ENCODE results near the gene KCNC2. TPM values are rescaled to one million over a fixed set of nuclear protein-coding genes. Genes with fewer than 3 reads are reported as not detected.
A peak's percentile ranks its signal among the peaks of the same experiment; 100 is the strongest.

KCNC2 gene
- total and polyA plus RNA-seq, 3 experiments from 2014 or later: not detected

DNA sequence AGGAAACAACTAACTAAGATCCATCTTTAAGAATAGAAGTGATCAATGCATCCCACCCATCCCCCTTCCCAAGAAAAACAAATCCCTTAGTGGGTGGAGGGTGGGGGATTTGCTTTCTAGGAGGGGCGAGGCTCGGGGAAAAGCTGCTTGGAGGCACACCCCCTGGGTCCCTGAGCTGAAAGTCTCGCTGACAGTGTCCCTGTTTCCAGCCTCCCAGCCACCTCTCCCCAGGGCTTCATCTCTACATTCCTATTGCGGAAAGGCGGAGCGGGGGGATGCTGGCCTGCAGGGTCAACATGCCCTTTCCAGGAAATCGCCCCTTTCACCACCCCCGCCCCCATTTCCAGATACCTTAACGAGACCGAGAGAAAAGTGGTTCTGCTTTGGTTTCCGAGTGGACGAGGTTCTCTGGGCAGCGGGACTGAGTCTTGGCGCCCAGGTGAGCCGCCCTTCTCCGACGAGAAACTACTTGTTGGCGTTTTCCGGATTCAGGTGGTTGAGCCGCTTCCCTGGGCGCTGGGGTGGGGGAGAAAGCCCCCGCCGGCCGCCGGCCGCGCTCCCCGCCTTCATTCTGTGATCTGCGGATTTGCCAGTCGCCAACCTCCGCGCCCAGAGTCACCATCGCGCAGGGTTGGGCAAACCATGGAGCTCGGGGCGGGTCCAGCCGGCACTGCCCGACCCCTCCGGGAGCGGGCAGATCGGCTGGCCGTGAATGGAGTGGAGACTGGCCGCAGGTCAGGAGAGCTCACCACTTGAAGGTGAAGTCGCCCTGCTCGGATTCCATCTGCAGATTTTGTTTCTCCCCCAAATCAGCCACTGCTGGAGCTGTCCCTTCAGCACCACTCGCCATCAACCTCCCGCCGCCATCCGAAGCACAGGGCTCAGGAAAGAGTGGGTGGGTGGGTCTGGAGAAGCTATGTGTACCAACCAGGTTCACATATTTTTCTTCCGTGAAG, 505 bp downstream of the KCNC2 start:
- Histone ChIP-seq H3K4me3 (ENCODE audit: low read length) (no peak overlapping the region), H3K27me3 (ENCODE audit: insufficient read depth, low read length, poor library complexity, severe bottlenecking) (peaks cover 8% of the 10 kb centered on the region), H3K9me3 (ENCODE audit: low read length) (no peaks in the 10 kb centered on the region), H3K36me3 (ENCODE audit: insufficient read depth, low read length) (no peaks in the 10 kb centered on the region), H3K27ac (ENCODE audit: low read depth, low read length) (no peak overlapping the region), H3K4me1 (ENCODE audit: insufficient read depth, low read length) (no peaks in the 10 kb centered on the region)
- no peak overlapping the region for H3K4me3 Mint-ChIP-seq
- peaks cover 37 to 67% of the 10 kb centered on the region in 2 donors for H3K27me3 Mint-ChIP-seq
- POLR2A ChIA-PET: no interaction called here
- no peaks in the 10 kb centered on the region for H3K36me3 Mint-ChIP-seq
- CTCF ChIA-PET: no interaction called here
- H3K4me1 Mint-ChIP-seq: peaks cover 7 to 15% (median 7%) of the 10 kb centered on the region in 3 donors
- DNase-seq: no peak
- H3K9me3 Mint-ChIP-seq: peaks cover 0 to 21% (median 14%) of the 10 kb centered on the region in 5 donors
- no peak overlapping the region for H3K27ac Mint-ChIP-seq

DNA sequence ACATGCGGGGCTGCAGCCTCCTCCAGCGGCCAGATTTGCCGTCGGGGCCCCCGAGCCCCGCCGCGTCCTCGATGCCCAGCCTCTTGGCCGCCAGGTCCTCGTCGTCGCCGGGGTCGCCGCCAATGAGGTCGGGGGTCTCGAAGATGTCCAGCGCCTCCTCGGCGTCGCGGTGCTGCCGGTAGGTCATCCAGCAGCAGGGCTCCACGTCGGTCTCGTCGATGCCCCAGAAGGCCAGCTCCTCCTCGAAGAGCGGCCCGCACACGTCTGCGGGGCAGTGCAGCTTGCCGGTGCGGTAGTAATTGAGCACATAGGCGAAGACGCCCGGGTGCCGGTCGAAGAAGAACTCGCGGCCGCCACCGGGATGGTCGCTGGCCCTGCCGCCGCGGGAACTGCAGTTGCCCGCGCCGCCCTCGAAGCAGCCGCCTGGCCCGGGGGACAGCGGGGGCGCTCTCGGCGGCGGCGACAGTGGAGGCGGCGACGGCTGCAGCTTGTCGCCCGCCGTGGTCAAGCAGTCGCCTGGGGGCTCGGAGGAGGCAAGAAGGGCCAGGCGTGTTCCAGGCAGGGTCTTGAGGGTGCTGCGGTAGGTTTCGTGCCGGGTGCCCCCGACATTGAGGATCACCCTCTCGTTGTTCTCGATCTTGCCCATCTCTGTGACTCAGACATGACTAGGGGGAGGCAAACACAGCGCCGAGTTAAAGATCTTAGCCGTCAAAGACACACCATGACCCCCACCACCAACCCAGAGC, 2.1 kb downstream of the KCNC2 start:
- H3K27ac Mint-ChIP-seq: peak overlapping the region in 1 of 8 donors; percentile 43
- no peaks in the 10 kb centered on the region for H3K36me3 Mint-ChIP-seq
- Histone ChIP-seq H3K27ac (ENCODE audit: low read depth, low read length) (no peak overlapping the region), H3K9me3 (ENCODE audit: low read length) (no peaks in the 10 kb centered on the region), H3K4me1 (ENCODE audit: insufficient read depth, low read length) (no peaks in the 10 kb centered on the region), H3K27me3 (ENCODE audit: insufficient read depth, low read length, poor library complexity, severe bottlenecking) (peaks cover 8% of the 10 kb centered on the region), H3K36me3 (ENCODE audit: insufficient read depth, low read length) (no peaks in the 10 kb centered on the region), H3K4me3 (ENCODE audit: low read length) (no peak overlapping the region)
- CTCF ChIA-PET: no interaction called here
- H3K4me3 Mint-ChIP-seq: peak overlapping the region in 2 of 7 donors; percentile 24 to 45
- no peak for DNase-seq
- POLR2A ChIA-PET: no interaction called here
- peaks cover 0 to 21% (median 14%) of the 10 kb centered on the region in 5 donors for H3K9me3 Mint-ChIP-seq
- H3K27me3 Mint-ChIP-seq: peaks cover 39 to 69% of the 10 kb centered on the region in 2 donors
- H3K4me1 Mint-ChIP-seq: peaks cover 7 to 15% (median 7%) of the 10 kb centered on the region in 3 donors

DNA sequence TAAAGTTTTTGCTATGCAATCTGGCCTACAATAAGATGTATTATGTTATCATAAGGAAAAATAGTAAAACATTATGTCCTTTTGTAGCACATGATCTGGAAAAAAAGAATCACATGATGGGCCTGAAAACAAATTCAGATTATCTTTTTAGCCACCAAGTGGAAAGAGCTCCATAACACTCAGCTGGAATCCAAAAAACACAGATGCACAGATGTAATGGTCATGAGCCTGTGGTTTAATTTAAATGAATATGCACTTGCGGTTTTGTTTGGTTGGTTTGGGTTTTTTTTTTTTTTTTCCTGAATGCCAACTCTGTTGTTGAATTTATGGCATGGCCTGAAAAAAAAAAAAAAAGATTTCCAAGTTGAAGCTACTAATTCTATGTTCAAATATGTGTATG, 4.1 kb downstream of the KCNC2 start:
- no peaks in the 10 kb centered on the region for H3K4me1 ChIP-seq (ENCODE audit: insufficient read depth, low read length)
- peaks cover 8% of the 10 kb centered on the region for H3K27me3 ChIP-seq (ENCODE audit: insufficient read depth, low read length, poor library complexity, severe bottlenecking)
- no peak overlapping the region for H3K27ac ChIP-seq (ENCODE audit: low read depth, low read length)
- Mint-ChIP-seq H3K4me3 (no peak overlapping the region), H3K9me3 (peaks cover 0 to 21% (median 14%) of the 10 kb centered on the region in 5 donors), H3K36me3 (no peaks in the 10 kb centered on the region), H3K27me3 (peaks cover 36 to 60% of the 10 kb centered on the region in 2 donors), H3K27ac (no peak overlapping the region), H3K4me1 (peaks cover 11 to 23% (median 17%) of the 10 kb centered on the region in 3 donors)
- POLR2A ChIA-PET: no interaction called here
- H3K36me3 ChIP-seq (ENCODE audit: insufficient read depth, low read length): no peaks in the 10 kb centered on the region
- no peak for DNase-seq
- H3K4me3 ChIP-seq (ENCODE audit: low read length): no peak overlapping the region
- no peaks in the 10 kb centered on the region for H3K9me3 ChIP-seq (ENCODE audit: low read length)
- CTCF ChIA-PET: no interaction called here

DNA sequence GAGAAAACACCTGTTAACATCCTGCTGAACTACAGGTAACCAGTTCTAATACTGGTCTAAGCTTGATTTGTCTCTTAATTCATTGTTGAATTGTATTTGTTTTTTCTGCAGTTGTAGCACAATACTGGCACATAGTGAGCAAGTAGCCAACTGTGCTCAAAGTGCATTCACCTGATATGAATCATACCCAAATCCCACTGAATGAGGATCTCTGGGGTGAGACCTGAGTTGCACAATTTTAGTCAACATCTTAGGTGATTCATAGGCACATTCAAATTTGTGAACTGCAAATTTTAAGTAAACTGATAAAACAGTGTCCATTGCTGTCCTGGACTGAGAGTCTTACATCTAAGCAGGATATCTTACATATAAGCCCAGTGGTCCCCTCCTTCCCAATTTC, 12.8 kb downstream of the KCNC2 start:
- Mint-ChIP-seq H3K27ac (no peak overlapping the region), H3K4me1 (peaks cover 4 to 10% (median 8%) of the 10 kb centered on the region in 3 donors), H3K36me3 (no peaks in the 10 kb centered on the region), H3K27me3 (peaks cover 4 to 18% of the 10 kb centered on the region in 2 donors), H3K9me3 (no peaks in the 10 kb centered on the region), H3K4me3 (no peak overlapping the region)
- no peaks in the 10 kb centered on the region for H3K9me3 ChIP-seq (ENCODE audit: low read length)
- POLR2A ChIA-PET: no interaction called here
- H3K27ac ChIP-seq (ENCODE audit: low read depth, low read length): no peak overlapping the region
- no peaks in the 10 kb centered on the region for H3K4me1 ChIP-seq (ENCODE audit: insufficient read depth, low read length)
- no peak overlapping the region for H3K4me3 ChIP-seq (ENCODE audit: low read length)
- no peaks in the 10 kb centered on the region for H3K27me3 ChIP-seq (ENCODE audit: insufficient read depth, low read length, poor library complexity, severe bottlenecking)
- H3K36me3 ChIP-seq (ENCODE audit: insufficient read depth, low read length): no peaks in the 10 kb centered on the region
- CTCF ChIA-PET: no interaction called here
- no peak for DNase-seq

DNA sequence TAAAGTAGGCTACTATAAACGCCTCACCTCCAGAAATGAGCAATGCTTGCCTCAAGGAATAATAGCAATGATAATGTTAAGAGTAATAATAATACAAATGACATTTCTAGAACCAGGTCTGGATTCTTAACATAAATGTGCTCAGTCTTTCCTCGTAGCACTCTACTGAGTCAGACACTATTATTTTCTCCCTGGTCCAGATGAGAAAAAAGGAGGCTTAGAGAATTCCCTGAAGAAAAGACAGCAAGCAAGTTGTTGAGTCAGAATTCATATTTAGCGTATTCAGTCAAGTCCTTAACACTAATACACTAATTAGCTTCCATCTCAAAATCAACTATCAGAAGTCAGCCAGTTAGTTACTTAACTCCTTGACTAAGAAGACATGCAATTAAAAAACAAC, 13.2 kb downstream of the KCNC2 start:
- CTCF ChIA-PET: no interaction called here
- H3K27me3 Mint-ChIP-seq: peaks cover 4 to 18% of the 10 kb centered on the region in 2 donors
- H3K4me3 ChIP-seq (ENCODE audit: low read length): no peak overlapping the region

DNA sequence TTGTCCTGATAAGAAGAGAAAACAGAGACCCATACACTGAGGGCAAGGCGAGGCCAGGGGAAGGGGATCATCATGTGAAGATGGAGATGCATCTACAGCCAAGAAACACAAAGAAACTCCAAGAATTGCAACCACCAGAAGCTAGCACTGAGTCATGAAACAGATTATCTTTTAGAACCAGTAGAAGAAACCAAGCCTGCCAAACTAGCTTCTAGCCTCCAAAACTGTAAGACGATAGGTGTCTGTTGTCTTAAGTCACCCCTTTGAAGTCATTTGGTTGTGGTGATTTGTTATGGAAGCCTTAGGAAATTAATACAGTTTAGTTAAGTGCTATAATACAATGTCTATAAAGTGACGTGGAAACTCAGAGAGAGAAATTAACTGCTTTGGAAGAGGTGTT, 15.4 kb downstream of the KCNC2 start:
- H3K27ac Mint-ChIP-seq: no peak overlapping the region
- no peaks in the 10 kb centered on the region for H3K9me3 Mint-ChIP-seq
- no peaks in the 10 kb centered on the region for H3K27me3 ChIP-seq (ENCODE audit: insufficient read depth, low read length, poor library complexity, severe bottlenecking)
- ChIA-PET CTCF (no interaction called here), POLR2A (no interaction called here)
- no peak for DNase-seq
- no peak overlapping the region for H3K27ac ChIP-seq (ENCODE audit: low read depth, low read length)
- no peaks in the 10 kb centered on the region for H3K36me3 ChIP-seq (ENCODE audit: insufficient read depth, low read length)
- no peak overlapping the region for H3K4me3 ChIP-seq (ENCODE audit: low read length)
- no peaks in the 10 kb centered on the region for H3K9me3 ChIP-seq (ENCODE audit: low read length)
- H3K4me1 Mint-ChIP-seq: no peaks in the 10 kb centered on the region
- H3K27me3 Mint-ChIP-seq: peaks cover 4 to 8% of the 10 kb centered on the region in 2 donors
- H3K36me3 Mint-ChIP-seq: no peaks in the 10 kb centered on the region
- no peaks in the 10 kb centered on the region for H3K4me1 ChIP-seq (ENCODE audit: insufficient read depth, low read length)
- H3K4me3 Mint-ChIP-seq: no peak overlapping the region

More for the DNA sequence above, 13.2 kb downstream of the KCNC2 start:
- Mint-ChIP-seq H3K9me3 (no peaks in the 10 kb centered on the region), H3K27ac (no peak overlapping the region), H3K4me3 (no peak overlapping the region), H3K4me1 (peaks cover 4 to 7% (median 7%) of the 10 kb centered on the region in 3 donors), H3K36me3 (no peaks in the 10 kb centered on the region)
- H3K27me3 ChIP-seq (ENCODE audit: insufficient read depth, low read length, poor library complexity, severe bottlenecking): no peaks in the 10 kb centered on the region
- no peaks in the 10 kb centered on the region for H3K4me1 ChIP-seq (ENCODE audit: insufficient read depth, low read length)
- H3K9me3 ChIP-seq (ENCODE audit: low read length): no peaks in the 10 kb centered on the region
- DNase-seq: no peak
- H3K27ac ChIP-seq (ENCODE audit: low read depth, low read length): no peak overlapping the region
- no peaks in the 10 kb centered on the region for H3K36me3 ChIP-seq (ENCODE audit: insufficient read depth, low read length)
- POLR2A ChIA-PET: no interaction called here

DNA sequence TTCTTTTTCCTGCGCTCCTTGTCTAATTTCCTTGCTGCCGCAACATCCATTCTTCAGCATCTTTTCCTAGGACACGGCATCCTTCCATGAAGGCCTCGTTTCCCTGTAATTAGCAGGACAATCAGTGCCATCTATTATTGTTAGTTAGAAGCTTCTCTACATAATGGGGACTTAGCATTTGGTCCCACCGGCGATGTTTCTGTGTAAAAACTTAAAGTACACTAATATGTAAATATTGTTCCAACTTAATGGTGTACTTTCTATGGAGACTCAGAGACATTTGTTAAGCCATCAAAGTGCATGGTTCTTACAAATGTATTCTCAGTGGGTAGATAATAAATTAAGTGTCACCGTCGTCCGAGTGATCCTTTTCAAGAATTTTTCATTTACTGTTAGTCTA, 17.4 kb downstream of the KCNC2 start:
- Histone ChIP-seq H3K36me3 (ENCODE audit: insufficient read depth, low read length) (no peaks in the 10 kb centered on the region), H3K27me3 (ENCODE audit: insufficient read depth, low read length, poor library complexity, severe bottlenecking) (no peaks in the 10 kb centered on the region), H3K4me3 (ENCODE audit: low read length) (no peak overlapping the region), H3K9me3 (ENCODE audit: low read length) (no peaks in the 10 kb centered on the region), H3K4me1 (ENCODE audit: insufficient read depth, low read length) (no peaks in the 10 kb centered on the region), H3K27ac (ENCODE audit: low read depth, low read length) (no peak overlapping the region)
- POLR2A ChIA-PET: no interaction called here
- no peaks in the 10 kb centered on the region for H3K36me3 Mint-ChIP-seq
- no peaks in the 10 kb centered on the region for H3K4me1 Mint-ChIP-seq
- no peak overlapping the region for H3K27ac Mint-ChIP-seq
- H3K4me3 Mint-ChIP-seq: no peak overlapping the region
- peaks cover 2 to 4% of the 10 kb centered on the region in 2 donors for H3K27me3 Mint-ChIP-seq
- CTCF ChIA-PET: no interaction called here
- H3K9me3 Mint-ChIP-seq: no peaks in the 10 kb centered on the region
- DNase-seq: no peak

DNA sequence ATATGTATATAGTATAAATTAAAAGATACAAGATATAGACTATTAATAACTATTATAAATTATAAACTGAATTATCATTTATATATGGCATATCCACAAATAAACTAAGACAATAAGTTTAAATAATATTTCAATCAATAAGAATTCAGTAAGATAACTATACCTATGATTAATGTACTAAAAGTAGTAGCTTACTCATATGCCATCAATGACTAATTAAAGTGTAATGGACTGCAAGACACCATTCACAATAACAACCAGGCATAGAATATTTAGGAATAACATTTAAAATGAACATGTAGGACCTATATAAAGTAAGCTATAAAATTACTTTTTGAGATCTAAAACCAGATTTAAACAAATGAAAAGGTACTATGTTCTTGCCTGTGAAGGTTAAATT, 18.8 kb downstream of the KCNC2 start:
- H3K27me3 ChIP-seq (ENCODE audit: insufficient read depth, low read length, poor library complexity, severe bottlenecking): no peaks in the 10 kb centered on the region
- Mint-ChIP-seq H3K4me3 (no peak overlapping the region), H3K27ac (no peak overlapping the region), H3K9me3 (no peaks in the 10 kb centered on the region), H3K27me3 (peaks cover 0 to 4% of the 10 kb centered on the region in 2 donors), H3K36me3 (no peaks in the 10 kb centered on the region), H3K4me1 (no peaks in the 10 kb centered on the region)
- no peak overlapping the region for H3K4me3 ChIP-seq (ENCODE audit: low read length)
- no peaks in the 10 kb centered on the region for H3K36me3 ChIP-seq (ENCODE audit: insufficient read depth, low read length)
- no peak for DNase-seq
- ChIA-PET POLR2A (no interaction called here), CTCF (no interaction called here)
- H3K4me1 ChIP-seq (ENCODE audit: insufficient read depth, low read length): no peaks in the 10 kb centered on the region
- no peaks in the 10 kb centered on the region for H3K9me3 ChIP-seq (ENCODE audit: low read length)
- no peak overlapping the region for H3K27ac ChIP-seq (ENCODE audit: low read depth, low read length)

Measured in CD8-positive, alpha-beta memory T cell (primary cell).